Measurements from ENCODE around the gene MKX.

GRCh38 chr10:27742195-27743011 lies 3.2 kb downstream of the MKX start:
- peak; percentile 83 for TF ChIP-seq CTCF (IDR thresholded peaks at IDR 0.05)
- no peak for TF ChIP-seq ZFX (IDR thresholded peaks at IDR 0.05; ENCODE audit: borderline replicate concordance)

Measured in 22Rv1 (cell line).